ENCODE results near the gene MEGF6. TPM values are rescaled to one million over a fixed set of nuclear protein-coding genes. Genes with fewer than 3 reads are reported as not detected.

The MEGF6 gene
- polyA plus RNA-seq, 1 donor (not counting 4 experiments of a cell fraction or from before 2014, with no cell fraction given) = 0.24 TPM

- H4K20me1 ChIP-seq (ENCODE audit: control insufficient read depth, extremely low read depth, insufficient read depth, low read length) = no peaks in the 10 kb centered on the region
- H3K4me3 ChIP-seq (ENCODE audit: control insufficient read depth in 2 of 3, extremely low read depth in 1 of 3, insufficient read depth in 2 of 3, low read depth in 1 of 3, low read length in 3 of 3) = no peak overlapping the region
- H3K9ac ChIP-seq (ENCODE audit: control insufficient read depth, extremely low read depth, insufficient read depth, low read length) = no peak overlapping the region
- H3K27me3 ChIP-seq (ENCODE audit: control insufficient read depth, extremely low read depth, insufficient read depth, low read length) = peaks cover 11% of the 10 kb centered on the region
- no peak overlapping the region for H2AFZ ChIP-seq (ENCODE audit: control insufficient read depth, low read length)
- H3K36me3 ChIP-seq (ENCODE audit: control insufficient read depth in 2 of 2, extremely low read depth in 1 of 2, insufficient read depth in 2 of 2, low read length in 2 of 2) = no peaks in the 10 kb centered on the region
- no peaks in the 10 kb centered on the region for H3K9me1 ChIP-seq (ENCODE audit: control insufficient read depth, extremely low read depth, insufficient read depth, low read length)
- H3K9me3 ChIP-seq (ENCODE audit: control insufficient read depth, low read depth, low read length) = no peaks in the 10 kb centered on the region
- H3K4me1 ChIP-seq (ENCODE audit: control insufficient read depth, extremely low read depth, insufficient read depth, low read length) = peaks cover 6% of the 10 kb centered on the region
- H3K27ac ChIP-seq (ENCODE audit: control insufficient read depth, insufficient read depth, low read length) = no peak overlapping the region
- no peak for TF ChIP-seq EZH2 (IDR thresholded peaks at IDR 0.05; ENCODE audit: low read length)
- no peak for TF ChIP-seq CTCF (optimal IDR thresholded peaks at IDR 0.05 in 1 of 3, IDR thresholded peaks at IDR 0.05 in 1 of 3, conservative IDR thresholded peaks at IDR 0.05 in 1 of 3; ENCODE audit: extremely low read depth in 1 of 3, insufficient read depth in 2 of 3, low read length in 3 of 3)
- FAIRE-seq (no peak), DNase-seq (ENCODE audit: low read depth, low spot score) (no peak)
- dilution Hi-C loops (cut with MboI; ENCODE audit: extremely low pct_ligation_motif_present, low sequenced_read_pairs) = no loop called here
- no peaks in the 10 kb centered on the region for H3K79me2 ChIP-seq (ENCODE audit: control insufficient read depth, insufficient read depth, low read length)
- H3K4me2 ChIP-seq (ENCODE audit: control insufficient read depth, extremely low read depth, insufficient read depth, low read depth, low read length) = no peak overlapping the region
These were observed 104.4 kb downstream of the MEGF6 start for GRCh38 chr1:3506943-3507342.

GRCh38 chr1:3506041-3506440 is 105.3 kb downstream of the MEGF6 start:
- no peaks in the 10 kb centered on the region for H3K79me2 ChIP-seq (ENCODE audit: control insufficient read depth, insufficient read depth, low read length)
- no peak for DNase-seq (ENCODE audit: low read depth, low spot score)
- H4K20me1 ChIP-seq (ENCODE audit: control insufficient read depth, extremely low read depth, insufficient read depth, low read length) = no peaks in the 10 kb centered on the region
- H3K4me2 ChIP-seq (ENCODE audit: control insufficient read depth, extremely low read depth, insufficient read depth, low read depth, low read length) = no peak overlapping the region
- no peak overlapping the region for H2AFZ ChIP-seq (ENCODE audit: control insufficient read depth, low read length)
- H3K4me3 ChIP-seq (ENCODE audit: control insufficient read depth in 2 of 3, extremely low read depth in 1 of 3, insufficient read depth in 2 of 3, low read depth in 1 of 3, low read length in 3 of 3) = no peak overlapping the region
- dilution Hi-C loops (cut with MboI; ENCODE audit: extremely low pct_ligation_motif_present, low sequenced_read_pairs) = no loop called here
- no peaks in the 10 kb centered on the region for H3K9me3 ChIP-seq (ENCODE audit: control insufficient read depth, low read depth, low read length)
- H3K27me3 ChIP-seq (ENCODE audit: control insufficient read depth, extremely low read depth, insufficient read depth, low read length) = peaks cover 11% of the 10 kb centered on the region
- no peak overlapping the region for H3K9ac ChIP-seq (ENCODE audit: control insufficient read depth, extremely low read depth, insufficient read depth, low read length)
- H3K4me1 ChIP-seq (ENCODE audit: control insufficient read depth, extremely low read depth, insufficient read depth, low read length) = peaks cover 6% of the 10 kb centered on the region
- no peak for TF ChIP-seq EZH2 (IDR thresholded peaks at IDR 0.05; ENCODE audit: low read length)
- no peak for TF ChIP-seq CTCF (optimal IDR thresholded peaks at IDR 0.05 in 1 of 3, IDR thresholded peaks at IDR 0.05 in 1 of 3, conservative IDR thresholded peaks at IDR 0.05 in 1 of 3; ENCODE audit: extremely low read depth in 1 of 3, insufficient read depth in 2 of 3, low read length in 3 of 3)
- H3K27ac ChIP-seq (ENCODE audit: control insufficient read depth, insufficient read depth, low read length) = no peak overlapping the region
- H3K36me3 ChIP-seq (ENCODE audit: control insufficient read depth in 2 of 2, extremely low read depth in 1 of 2, insufficient read depth in 2 of 2, low read length in 2 of 2) = no peaks in the 10 kb centered on the region
- H3K9me1 ChIP-seq (ENCODE audit: control insufficient read depth, extremely low read depth, insufficient read depth, low read length) = no peaks in the 10 kb centered on the region
- no peak for FAIRE-seq
